ENCODE data around the gene VAV3. TPM values are rescaled to one million over a fixed set of nuclear protein-coding genes. Genes with fewer than 3 reads are reported as not detected.

Gene VAV3
- polyA plus RNA-seq, 1 donor (not counting 4 experiments of a cell fraction or from before 2014, with no cell fraction given): 19.6 TPM

- no peak overlapping the region for H3K9ac ChIP-seq (ENCODE audit: control insufficient read depth, extremely low read depth, insufficient read depth, low read length)
- no peaks in the 10 kb centered on the region for H4K20me1 ChIP-seq (ENCODE audit: control insufficient read depth, extremely low read depth, insufficient read depth, low read length)
- H2AFZ ChIP-seq (ENCODE audit: control insufficient read depth, low read length): no peak overlapping the region
- H3K27ac ChIP-seq (ENCODE audit: control insufficient read depth, insufficient read depth, low read length): peak overlapping the region; percentile 3
- peaks cover 47% of the 10 kb centered on the region for H3K4me1 ChIP-seq (ENCODE audit: control insufficient read depth, extremely low read depth, insufficient read depth, low read length)
- FAIRE-seq: peak; percentile 88
- dilution Hi-C loops (cut with MboI; ENCODE audit: extremely low pct_ligation_motif_present, low sequenced_read_pairs): no loop called here
- no peaks in the 10 kb centered on the region for H3K9me3 ChIP-seq (ENCODE audit: control insufficient read depth, low read depth, low read length)
- peak overlapping the region; percentile 31 for H3K4me2 ChIP-seq (ENCODE audit: control insufficient read depth, extremely low read depth, insufficient read depth, low read depth, low read length)
- no peaks in the 10 kb centered on the region for H3K36me3 ChIP-seq (ENCODE audit: control insufficient read depth in 2 of 2, extremely low read depth in 1 of 2, insufficient read depth in 2 of 2, low read length in 2 of 2)
- H3K4me3 ChIP-seq (ENCODE audit: control insufficient read depth in 2 of 3, extremely low read depth in 1 of 3, insufficient read depth in 2 of 3, low read depth in 1 of 3, low read length in 3 of 3): peak overlapping the region in 1 of 3 experiments; percentile 3
- no peaks in the 10 kb centered on the region for H3K9me1 ChIP-seq (ENCODE audit: control insufficient read depth, extremely low read depth, insufficient read depth, low read length)
- H3K79me2 ChIP-seq (ENCODE audit: control insufficient read depth, insufficient read depth, low read length): peaks cover 8% of the 10 kb centered on the region
- no peaks in the 10 kb centered on the region for H3K27me3 ChIP-seq (ENCODE audit: control insufficient read depth, extremely low read depth, insufficient read depth, low read length)
- DNase-seq (ENCODE audit: low read depth, low spot score): peak; percentile 90
- TF ChIP-seq EZH2 (IDR thresholded peaks at IDR 0.05; ENCODE audit: low read length) (no peak), CTCF (optimal IDR thresholded peaks at IDR 0.05 in 1 of 3, IDR thresholded peaks at IDR 0.05 in 1 of 3, conservative IDR thresholded peaks at IDR 0.05 in 1 of 3; ENCODE audit: extremely low read depth in 1 of 3, insufficient read depth in 2 of 3, low read length in 3 of 3) (no peak)
These were observed 273.4 kb downstream of the VAV3 start for GRCh38 chr1:107691540-107691939.

DNA sequence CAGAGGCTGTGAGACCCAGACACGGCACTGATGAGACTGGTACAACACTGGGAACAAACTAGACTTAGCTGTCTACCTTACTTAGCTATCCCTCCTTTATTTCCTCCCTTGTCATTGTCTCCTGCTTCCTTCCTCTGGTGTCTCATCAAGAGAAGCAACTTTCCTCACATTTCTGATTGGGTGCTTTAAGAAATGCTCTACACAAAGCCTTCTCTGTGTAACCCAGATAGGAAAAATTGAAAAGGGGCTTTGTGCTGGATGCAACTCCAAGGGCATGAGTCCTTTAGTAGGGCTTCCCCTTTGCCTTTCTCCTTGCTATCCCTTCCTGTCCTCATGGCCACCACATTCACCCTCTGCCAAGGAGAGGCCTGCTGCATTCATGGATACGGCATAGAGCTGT is 274.5 kb downstream of the VAV3 start:
- H3K79me2 ChIP-seq (ENCODE audit: control insufficient read depth, insufficient read depth, low read length): peaks cover 17% of the 10 kb centered on the region
- DNase-seq (ENCODE audit: low read depth, low spot score) (no peak), FAIRE-seq (peak; percentile 64)
- H2AFZ ChIP-seq (ENCODE audit: control insufficient read depth, low read length): peak overlapping the region; percentile 29
- no peaks in the 10 kb centered on the region for H4K20me1 ChIP-seq (ENCODE audit: control insufficient read depth, extremely low read depth, insufficient read depth, low read length)
- TF ChIP-seq EZH2 (IDR thresholded peaks at IDR 0.05; ENCODE audit: low read length) (no peak), CTCF (optimal IDR thresholded peaks at IDR 0.05 in 1 of 3, IDR thresholded peaks at IDR 0.05 in 1 of 3, conservative IDR thresholded peaks at IDR 0.05 in 1 of 3; ENCODE audit: extremely low read depth in 1 of 3, insufficient read depth in 2 of 3, low read length in 3 of 3) (no peak)
- no peaks in the 10 kb centered on the region for H3K27me3 ChIP-seq (ENCODE audit: control insufficient read depth, extremely low read depth, insufficient read depth, low read length)
- H3K4me2 ChIP-seq (ENCODE audit: control insufficient read depth, extremely low read depth, insufficient read depth, low read depth, low read length): peak overlapping the region; percentile 91
- H3K4me1 ChIP-seq (ENCODE audit: control insufficient read depth, extremely low read depth, insufficient read depth, low read length): peaks cover 47% of the 10 kb centered on the region
- no peak overlapping the region for H3K9ac ChIP-seq (ENCODE audit: control insufficient read depth, extremely low read depth, insufficient read depth, low read length)
- no peaks in the 10 kb centered on the region for H3K9me3 ChIP-seq (ENCODE audit: control insufficient read depth, low read depth, low read length)
- H3K4me3 ChIP-seq (ENCODE audit: control insufficient read depth in 2 of 3, extremely low read depth in 1 of 3, insufficient read depth in 2 of 3, low read depth in 1 of 3, low read length in 3 of 3): no peak overlapping the region
- H3K27ac ChIP-seq (ENCODE audit: control insufficient read depth, insufficient read depth, low read length): peak overlapping the region; percentile 13
- dilution Hi-C loops (cut with MboI; ENCODE audit: extremely low pct_ligation_motif_present, low sequenced_read_pairs): no loop called here
- H3K36me3 ChIP-seq (ENCODE audit: control insufficient read depth in 2 of 2, extremely low read depth in 1 of 2, insufficient read depth in 2 of 2, low read length in 2 of 2): no peaks in the 10 kb centered on the region
- H3K9me1 ChIP-seq (ENCODE audit: control insufficient read depth, extremely low read depth, insufficient read depth, low read length): no peaks in the 10 kb centered on the region
